ENCODE data around the gene STX18. TPM values are rescaled to one million over a fixed set of nuclear protein-coding genes. Genes with fewer than 3 reads are reported as not detected.

STX18 gene
- total RNA-seq, 1 experiment from 2014 or later: 20.9 TPM

DNA sequence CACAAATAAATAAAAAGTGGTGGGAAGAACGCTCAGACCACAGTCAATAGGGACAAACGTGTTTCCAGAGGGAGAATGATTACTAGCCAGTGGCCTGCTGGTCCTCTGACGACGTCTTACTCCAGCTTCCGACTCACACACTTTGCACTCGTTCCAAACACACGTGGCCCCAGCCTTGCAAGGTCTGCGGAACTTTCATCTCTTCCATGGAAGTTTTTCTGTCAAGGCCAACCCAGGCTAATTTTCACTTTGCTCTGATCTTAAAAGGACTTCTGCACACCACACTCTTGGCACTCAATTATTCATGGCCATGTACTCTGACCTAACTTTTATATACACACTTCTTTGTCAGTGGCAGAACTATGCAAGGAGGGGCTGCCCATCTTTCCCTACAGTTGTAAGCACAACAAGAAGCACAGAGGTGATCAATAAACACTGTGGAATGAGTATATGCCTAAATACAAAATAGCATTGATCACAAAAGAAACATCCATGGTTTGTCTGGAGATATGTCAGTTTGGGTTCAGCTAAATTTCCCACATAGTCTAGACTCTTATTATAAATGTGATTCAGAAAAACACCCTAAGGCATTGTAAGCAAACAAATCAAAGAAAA lies 69.4 kb downstream of the STX18 start:
- WGBS (ENCODE audit: extremely low coverage, insufficient read length, low lambda C conversion rate): no CpG with 5 or more reads among the region's 8 CpGs
- H3K36me3 Mint-ChIP-seq (ENCODE audit: insufficient read depth in 1 of 3, low read depth in 3 of 3): peaks cover 2 to 6% (median 4%) of the 10 kb centered on the region in 3 experiments; a peak in 6 of 7 replicates
- no peak overlapping the region for H3K27ac ChIP-seq (ENCODE audit: insufficient read length, low read depth, low read length)

More for the DNA sequence above, 69.4 kb downstream of the STX18 start:
- Histone ChIP-seq H2BK12ac (ENCODE audit: insufficient read length, low read depth, low read length) (no peak overlapping the region), H3K14ac (ENCODE audit: insufficient read depth, low read length) (no peak overlapping the region), H4K8ac (replicated peaks; ENCODE audit: insufficient read length, low read depth, low read length) (no peak overlapping the region), H4K91ac (ENCODE audit: insufficient read length, low read depth, low read length) (no peak overlapping the region), H3K18ac (ENCODE audit: insufficient read length, low read depth, low read length) (no peak overlapping the region), H3K4me1 (ENCODE audit: insufficient read depth, low read length) (0 out of 2 replicates have a peak, but pooled peaks cover 3% of the 10 kb centered on the region), H3K9ac (ENCODE audit: extremely low read depth, insufficient read length, low read length) (no peak overlapping the region), H4K5ac (ENCODE audit: insufficient read length, low read depth, low read length) (no peak overlapping the region), H2BK5ac (ENCODE audit: insufficient read length, low read length) (no peak overlapping the region), H3K79me1 (ENCODE audit: insufficient read depth, low read depth, low read length, poor library complexity, severe bottlenecking) (no peaks in the 10 kb centered on the region), H2AK5ac (ENCODE audit: insufficient read length, low read length) (no peak overlapping the region), H3K23me2 (ENCODE audit: insufficient read length, low read depth, low read length, poor library complexity, severe bottlenecking) (no peaks in the 10 kb centered on the region), H3K9me3 (ENCODE audit: control insufficient read depth, low read depth, low read length) (no peaks in the 10 kb centered on the region), H3K23ac (ENCODE audit: insufficient read length, low read depth, low read length) (no peak overlapping the region), H3K27me3 (ENCODE audit: insufficient read depth, low read length) (no peaks in the 10 kb centered on the region), H2AFZ (ENCODE audit: low read length) (no peak overlapping the region), H3K4ac (ENCODE audit: low read depth, low read length) (no peak overlapping the region), H2BK20ac (ENCODE audit: low read depth, low read length, poor library complexity, severe bottlenecking) (no peak overlapping the region), H4K20me1 (ENCODE audit: control insufficient read depth, insufficient read depth, insufficient read length) (no peaks in the 10 kb centered on the region), H2BK15ac (ENCODE audit: low read depth, low read length) (no peak overlapping the region), H3T11ph (ENCODE audit: low read length) (no peak overlapping the region), H2BK120ac (ENCODE audit: low read depth, low read length, poor library complexity, severe bottlenecking) (no peak overlapping the region), H3K79me2 (ENCODE audit: insufficient read depth, low read length) (no peaks in the 10 kb centered on the region), H3K56ac (ENCODE audit: insufficient read length, low read depth, low read length) (no peak overlapping the region), H3K4me2 (ENCODE audit: insufficient read depth, insufficient read length, low read length) (no peak overlapping the region)
- Mint-ChIP-seq H3K4me3 (no peak overlapping the region), H3K9me3 (no peaks in the 10 kb centered on the region), H3K27ac (no peak overlapping the region; a peak in 1 of 7 replicates), H3K4me1 (peaks cover 0 to 6% of the 10 kb centered on the region in 2 experiments; a peak in 2 of 4 replicates), H3K27me3 (ENCODE audit: low read depth) (peaks cover 1% of the 10 kb centered on the region; the same call in 1 of the 2 replicates)
- DNase-seq: no peak
- TF ChIP-seq, protein P1, sequence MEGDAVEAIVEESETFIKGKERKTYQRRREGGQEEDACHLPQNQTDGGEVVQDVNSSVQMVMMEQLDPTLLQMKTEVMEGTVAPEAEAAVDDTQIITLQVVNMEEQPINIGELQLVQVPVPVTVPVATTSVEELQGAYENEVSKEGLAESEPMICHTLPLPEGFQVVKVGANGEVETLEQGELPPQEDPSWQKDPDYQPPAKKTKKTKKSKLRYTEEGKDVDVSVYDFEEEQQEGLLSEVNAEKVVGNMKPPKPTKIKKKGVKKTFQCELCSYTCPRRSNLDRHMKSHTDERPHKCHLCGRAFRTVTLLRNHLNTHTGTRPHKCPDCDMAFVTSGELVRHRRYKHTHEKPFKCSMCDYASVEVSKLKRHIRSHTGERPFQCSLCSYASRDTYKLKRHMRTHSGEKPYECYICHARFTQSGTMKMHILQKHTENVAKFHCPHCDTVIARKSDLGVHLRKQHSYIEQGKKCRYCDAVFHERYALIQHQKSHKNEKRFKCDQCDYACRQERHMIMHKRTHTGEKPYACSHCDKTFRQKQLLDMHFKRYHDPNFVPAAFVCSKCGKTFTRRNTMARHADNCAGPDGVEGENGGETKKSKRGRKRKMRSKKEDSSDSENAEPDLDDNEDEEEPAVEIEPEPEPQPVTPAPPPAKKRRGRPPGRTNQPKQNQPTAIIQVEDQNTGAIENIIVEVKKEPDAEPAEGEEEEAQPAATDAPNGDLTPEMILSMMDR (conservative IDR thresholded peaks at IDR 0.05): no peak
